Transverse colon (tissue), 4 donors: ENCODE results near the gene ST8SIA6. TPM values are rescaled to one million over a fixed set of nuclear protein-coding genes. Genes with fewer than 3 reads are reported as not detected.

Experiments used
- DNase-seq: peaks from one replicate; pipeline ENCODE4 v3.0.0-alpha.2; 2019
- H3K27ac ChIP-seq, 4 donors: fragments of 200-600 bp; sonication (generic); 2 replicates each; pipeline ENCODE4 v1.5.1; 2016 to 2018; ENCODE audit warnings: inconsistent platforms in 4 of 4
- H3K27me3 ChIP-seq: fragments of 200-600 bp; sonication (generic); 2 replicates; pipeline ENCODE4 v1.5.1; 2017; ENCODE audit warnings: inconsistent platforms
- H3K36me3 ChIP-seq, 4 donors: fragments of 200-600 bp; sonication (generic); 2 replicates each; pipeline ENCODE4 v1.5.1; 2017 to 2019; ENCODE audit warnings: inconsistent platforms in 4 of 4
- H3K4me1 ChIP-seq, 4 donors: fragments of 200-600 bp; sonication (generic); 2 replicates each; pipeline ENCODE4 v1.5.1; 2017 to 2020; ENCODE audit warnings: inconsistent platforms in 4 of 4
- H3K4me3 ChIP-seq, 4 donors: fragments of 200-600 bp; sonication (generic); 1 replicate in 1 of 4; 2 replicates in 3 of 4; pipeline versions ENCODE4 v1.5.1 to v1.6.1; 2017 to 2019; ENCODE audit warnings: inconsistent platforms in 4 of 4
- H3K9me3 ChIP-seq, 2 donors: fragments of 200-600 bp; sonication (generic); 2 replicates each; pipeline ENCODE4 v1.5.1; 2017 to 2019; ENCODE audit warnings: inconsistent platforms in 2 of 2
- EP300 ChIP-seq: sonication (generic); formaldehyde crosslinking; IDR thresholded peaks from one replicate; pipeline ENCODE4 v1.6.1; 2017; ENCODE audit warnings: antibody characterized with exemption, low read depth
- POLR2A ChIP-seq: fragments of 450-650 bp; IDR thresholded peaks from one replicate; pipeline ENCODE4 v1.6.1; 2016; ENCODE audit warnings: antibody characterized with exemption, mild to moderate bottlenecking, moderate library complexity
- POLR2AphosphoS5 ChIP-seq, 3 donors: sonication (generic); formaldehyde crosslinking; IDR thresholded peaks; one replicate each; pipeline ENCODE4 v1.6.1; 2016; ENCODE audit warnings: antibody characterized with exemption in 3 of 3
- WGBS, 2 donors: methylation state at CpG; one replicate each; pipeline ENCODE4 v1.1.5; 2018; ENCODE audit warnings: low coverage in 1 of 2; 5-methylcytosine and 5-hydroxymethylcytosine counted together
- in situ Hi-C, 4 donors: fragments of 200-750 bp; cut with MboI; loops; one replicate each; pipeline versions ENCODE4 v1.15.0 to v1.15.1; 2017; ENCODE audit warnings: low sequenced_read_pairs in 3 of 4, low pct_ligation_motif_present in 1 of 4, low pct_unique_long_range_greater_than_20kb in 1 of 4
- intact Hi-C: fragments of 100-400 bp; cut with DNase I; formaldehyde crosslinking; loops from one replicate; pipeline ENCODE4 v1.15.1; 2023; ENCODE audit warnings: low total_unique reads
- total RNA-seq, 4 donors: library from RNA; depleted of rRNA; stranded (reverse); fragments of >200 nt; gene quantifications; one replicate each; pipeline ENCODE4 v1.1.0, GENCODE V29; 2016
- TF ChIP-seq, protein P1 (sequence below), 5 experiments: fragments of 200-600 bp in 3 of 5; fragments of 450-650 bp in 2 of 5; sonication (generic) in 3 of 5; IDR thresholded peaks; 1 replicate in 2 of 5; 2 replicates in 3 of 5; pipeline ENCODE4 v1.5.1; 2016 to 2017; ENCODE audit warnings: antibody characterized with exemption in 5 of 5, inconsistent platforms in 3 of 5, mild to moderate bottlenecking in 2 of 5, moderate library complexity in 1 of 5

Gene ST8SIA6
- total RNA-seq, 4 donors from 2014 or later, result 0.64 to 1.2 TPM; not detected in 2

- no peaks in the 10 kb centered on the region for H3K36me3 ChIP-seq
- intact Hi-C loops, result no loop called here
- 73 to 81% methylated on average over 2 of the region's 2 CpGs for WGBS, 2 donors
Measured at GRCh38 chr10:17309435-17309834, 145.0 kb downstream of the ST8SIA6 start.

GRCh38 chr10:17307123-17307522 lies 147.3 kb downstream of the ST8SIA6 start:
- TF ChIP-seq POLR2A, result no peak
- TF ChIP-seq, protein P1, sequence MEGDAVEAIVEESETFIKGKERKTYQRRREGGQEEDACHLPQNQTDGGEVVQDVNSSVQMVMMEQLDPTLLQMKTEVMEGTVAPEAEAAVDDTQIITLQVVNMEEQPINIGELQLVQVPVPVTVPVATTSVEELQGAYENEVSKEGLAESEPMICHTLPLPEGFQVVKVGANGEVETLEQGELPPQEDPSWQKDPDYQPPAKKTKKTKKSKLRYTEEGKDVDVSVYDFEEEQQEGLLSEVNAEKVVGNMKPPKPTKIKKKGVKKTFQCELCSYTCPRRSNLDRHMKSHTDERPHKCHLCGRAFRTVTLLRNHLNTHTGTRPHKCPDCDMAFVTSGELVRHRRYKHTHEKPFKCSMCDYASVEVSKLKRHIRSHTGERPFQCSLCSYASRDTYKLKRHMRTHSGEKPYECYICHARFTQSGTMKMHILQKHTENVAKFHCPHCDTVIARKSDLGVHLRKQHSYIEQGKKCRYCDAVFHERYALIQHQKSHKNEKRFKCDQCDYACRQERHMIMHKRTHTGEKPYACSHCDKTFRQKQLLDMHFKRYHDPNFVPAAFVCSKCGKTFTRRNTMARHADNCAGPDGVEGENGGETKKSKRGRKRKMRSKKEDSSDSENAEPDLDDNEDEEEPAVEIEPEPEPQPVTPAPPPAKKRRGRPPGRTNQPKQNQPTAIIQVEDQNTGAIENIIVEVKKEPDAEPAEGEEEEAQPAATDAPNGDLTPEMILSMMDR (IDR thresholded peaks at IDR 0.05), result no peak
- no peak for TF ChIP-seq EP300
- no peak for TF ChIP-seq POLR2AphosphoS5 (IDR thresholded peaks at IDR 0.05)
- intact Hi-C loops, result no loop called here
- 76 to 81% methylated on average over 2 to 3 of the region's 3 CpGs for WGBS, 2 donors
- no peak for DNase-seq
- H3K9me3 ChIP-seq, result no peaks in the 10 kb centered on the region
- no peak overlapping the region for H3K4me3 ChIP-seq
- in situ Hi-C loops, result no loop called here
- no peak overlapping the region for H3K27ac ChIP-seq
- H3K27me3 ChIP-seq, result no peaks in the 10 kb centered on the region
- no peaks in the 10 kb centered on the region for H3K36me3 ChIP-seq
- H3K4me1 ChIP-seq, result no peaks in the 10 kb centered on the region

More at GRCh38 chr10:17309435-17309834, 145.0 kb downstream of the ST8SIA6 start:
- Histone ChIP-seq H3K9me3 (no peaks in the 10 kb centered on the region), H3K4me3 (no peak overlapping the region), H3K27me3 (no peaks in the 10 kb centered on the region), H3K27ac (no peak overlapping the region), H3K4me1 (no peaks in the 10 kb centered on the region)
- no peak for DNase-seq
- TF ChIP-seq, protein P1 (IDR thresholded peaks at IDR 0.05), result no peak
- TF ChIP-seq EP300 (no peak), POLR2AphosphoS5 (IDR thresholded peaks at IDR 0.05) (no peak), POLR2A (no peak)
- in situ Hi-C loops, result no loop called here

GRCh38 chr10:17292375-17292774 lies 162.0 kb downstream of the ST8SIA6 start:
- intact Hi-C loops (no loop called here), in situ Hi-C loops (no loop called here)

DNA sequence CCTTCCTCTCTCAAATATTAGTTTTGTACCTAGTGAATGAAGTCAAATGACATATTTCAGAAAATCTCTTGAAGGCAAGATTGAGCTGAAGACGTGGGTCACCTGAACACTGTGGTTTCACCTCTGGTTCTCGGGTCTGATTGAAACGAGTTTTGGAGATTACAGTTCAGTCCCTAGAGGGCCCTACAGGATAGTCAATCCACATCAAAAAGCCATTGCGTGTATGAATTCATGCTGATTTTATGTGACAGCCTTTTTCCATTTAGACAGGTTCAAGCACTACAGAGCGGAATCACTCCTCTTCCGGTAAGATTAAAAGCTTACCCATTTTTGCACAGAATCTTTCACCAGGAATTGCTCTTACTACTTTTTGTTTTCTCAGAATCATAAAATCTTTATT lies 164.2 kb downstream of the ST8SIA6 start:
- WGBS, 2 donors, result 14 to 44% methylated on average over 3 to 6 of the region's 6 CpGs
- Histone ChIP-seq H3K4me3 (no peak overlapping the region), H3K27ac (no peak overlapping the region), H3K36me3 (no peaks in the 10 kb centered on the region), H3K4me1 (no peaks in the 10 kb centered on the region), H3K27me3 (peaks cover 20% of the 10 kb centered on the region), H3K9me3 (no peaks in the 10 kb centered on the region)
- TF ChIP-seq, protein P1 (IDR thresholded peaks at IDR 0.05), result peak in 2 of 5 experiments; percentile 14 to 22
- no peak for TF ChIP-seq EP300
- intact Hi-C loops, result no loop called here
- no peak for DNase-seq
- in situ Hi-C loops, result no loop called here

More at GRCh38 chr10:17292375-17292774, 162.0 kb downstream of the ST8SIA6 start:
- WGBS, 2 donors, result 85 to 87% methylated on average over 4 of the region's 4 CpGs
- TF ChIP-seq POLR2AphosphoS5 (IDR thresholded peaks at IDR 0.05) (no peak), POLR2A (no peak), EP300 (no peak)
- TF ChIP-seq, protein P1 (IDR thresholded peaks at IDR 0.05), result no peak
- peaks cover 20% of the 10 kb centered on the region for H3K27me3 ChIP-seq
- H3K9me3 ChIP-seq, result no peaks in the 10 kb centered on the region
- DNase-seq, result no peak
- H3K27ac ChIP-seq, result no peak overlapping the region
- H3K4me1 ChIP-seq, result no peaks in the 10 kb centered on the region
- no peaks in the 10 kb centered on the region for H3K36me3 ChIP-seq
- no peak overlapping the region for H3K4me3 ChIP-seq
